SK-N-SH (cell line): Measurements from ENCODE around the gene CYS1. TPM values are rescaled to one million over a fixed set of nuclear protein-coding genes. Genes with fewer than 3 reads are reported as not detected.
A peak's percentile ranks its signal among the peaks of the same experiment; 100 is the strongest.

Experiments
- CTCF ChIA-PET: fragments of 300-600, 350-600 bp; formaldehyde crosslinking; extraction: SDS; loops from one replicate; lab custom pipeline; 2021; lab: Yijun Ruan, JAX
- POLR2A ChIA-PET: fragments of 350-600 bp; sonication (Branson Sonifier 250); formaldehyde crosslinking; extraction: SDS; loops from one replicate; lab custom pipeline; 2020; ENCODE audit warnings: antibody characterized with exemption, inconsistent platforms; lab: Yijun Ruan, JAX
- DNase-seq: peaks from one replicate; pipeline ENCODE4 v3.0.0; 2012
- H2AFZ ChIP-seq: fragments of 200-600 bp; sonication (generic); 2 replicates; pipeline ENCODE4 v1.8.1; 2016; ENCODE audit warnings: antibody characterized with exemption, mild to moderate bottlenecking, low read depth
- H3F3A ChIP-seq: fragments of 200-600 bp; sonication (generic); replicated peaks from 2 replicates; pipeline ENCODE3; 2016; ENCODE audit warnings: antibody characterized with exemption, mild to moderate bottlenecking; ENCODE audit not compliant: insufficient read depth
- H3K27ac ChIP-seq, 2 experiments: fragments of 200-500 bp in 1 of 2; fragments of 200-600 bp in 1 of 2; sonication (Bioruptor generic) in 1 of 2; sonication (generic), shearing (Covaris generic) in 1 of 2; 2 replicates each; pipeline versions ENCODE4 v1.5.1 to v1.6.1; 2014 to 2016; ENCODE audit warnings: low read depth in 2 of 2, inconsistent platforms in 1 of 2, low read length in 1 of 2, mild to moderate bottlenecking in 1 of 2, mixed read lengths in 1 of 2
- H3K27me3 ChIP-seq: fragments of 200-600 bp; sonication (generic), shearing (Covaris generic); 2 replicates; pipeline ENCODE4 v1.6.1; 2016; ENCODE audit warnings: mixed run types; ENCODE audit not compliant: insufficient read depth
- H3K36me3 ChIP-seq, 2 experiments: fragments of 200-500 bp in 1 of 2; fragments of 200-600 bp in 1 of 2; sonication (Bioruptor generic) in 1 of 2; sonication (generic) in 1 of 2; replicated peaks in 1 of 2; 2 replicates each; pipeline versions ENCODE3 to v1.5.1; 2014 to 2016; ENCODE audit warnings: low read length in 1 of 2, mild to moderate bottlenecking in 1 of 2; ENCODE audit not compliant: insufficient read depth in 2 of 2, control insufficient read depth in 1 of 2
- H3K4me1 ChIP-seq, 2 experiments: fragments of 200-500 bp in 1 of 2; fragments of 200-600 bp in 1 of 2; sonication (Bioruptor generic) in 1 of 2; sonication (generic), shearing (Covaris generic) in 1 of 2; 2 replicates each; pipeline versions ENCODE4 v1.5.1 to v1.6.1; 2014 to 2016; ENCODE audit warnings: low read depth in 1 of 2, low read length in 1 of 2, mixed run types in 1 of 2; ENCODE audit not compliant: insufficient read depth in 2 of 2, control insufficient read depth in 1 of 2
- H3K4me2 ChIP-seq: fragments of 200-600 bp; sonication (generic), shearing (Covaris generic); 2 replicates; pipeline ENCODE4 v1.6.1; 2017; ENCODE audit warnings: mixed run types
- H3K4me3 ChIP-seq, 2 experiments: fragments of 200-500 bp in 1 of 2; fragments of 200-600 bp in 1 of 2; sonication (Bioruptor generic) in 1 of 2; sonication (generic), shearing (Covaris generic) in 1 of 2; 2 replicates each; pipeline versions ENCODE4 v1.5.1 to v1.8.1; 2014 to 2016; ENCODE audit warnings: low read depth in 2 of 2, inconsistent platforms in 1 of 2, low read length in 1 of 2, mild to moderate bottlenecking in 1 of 2, mixed read lengths in 1 of 2, moderate library complexity in 1 of 2
- H3K79me2 ChIP-seq: fragments of 200-600 bp; sonication (generic); 2 replicates; pipeline ENCODE4 v1.8.1; 2017; ENCODE audit warnings: mild to moderate bottlenecking; ENCODE audit not compliant: insufficient read depth
- H3K9ac ChIP-seq: fragments of 200-600 bp; sonication (generic); 2 replicates; pipeline ENCODE4 v1.6.1; 2017; ENCODE audit warnings: mixed run types
- H3K9me2 ChIP-seq: fragments of 200-600 bp; sonication (generic); 2 replicates; pipeline ENCODE4 v1.6.1; 2017; ENCODE audit warnings: mixed run types
- H3K9me3 ChIP-seq: fragments of 200-600 bp; sonication (generic); 2 replicates; pipeline ENCODE4 v1.6.1; 2017; ENCODE audit warnings: mixed run types, mild to moderate bottlenecking, moderate library complexity
- H4K20me1 ChIP-seq: fragments of 200-600 bp; sonication (generic); 2 replicates; pipeline ENCODE4 v1.6.1; 2017; ENCODE audit warnings: mild to moderate bottlenecking, mixed run types; ENCODE audit not compliant: insufficient read depth
- EZH2phosphoT487 ChIP-seq: fragments of 200-600 bp; sonication (generic); IDR thresholded peaks from 2 replicates; pipeline ENCODE4 v1.6.1; 2017; ENCODE audit warnings: low read depth, mixed run types, mild to moderate bottlenecking, antibody characterized with exemption, moderate library complexity, borderline replicate concordance
- FOSL2 ChIP-seq: IDR thresholded peaks from 2 replicates; pipeline ENCODE4 v1.4.0; 2012; ENCODE audit warnings: low read depth, mild to moderate bottlenecking, moderate library complexity, borderline replicate concordance
- FOXJ3 ChIP-seq: sonication (generic); formaldehyde crosslinking; IDR thresholded peaks from 2 replicates; pipeline ENCODE4 v1.5.1; 2020; ENCODE audit warnings: mild to moderate bottlenecking, missing genetic modification reagents
- MAX ChIP-seq: IDR thresholded peaks from 2 replicates; pipeline ENCODE4 v1.4.0; 2012; ENCODE audit warnings: low read depth
- MEF2A ChIP-seq: IDR thresholded peaks from 2 replicates; pipeline ENCODE4 v1.4.0; 2012; ENCODE audit warnings: low read depth, borderline replicate concordance
- MXI1 ChIP-seq: IDR thresholded peaks from 2 replicates; pipeline ENCODE4 v1.6.1; 2012; ENCODE audit warnings: mild to moderate bottlenecking, low read depth, low read length, improper control_type of control experiment
- NRF1 ChIP-seq: IDR thresholded peaks from 2 replicates; pipeline ENCODE4 v1.6.1; 2012; ENCODE audit warnings: low read depth, mild to moderate bottlenecking, low read length
- RCOR1 ChIP-seq: fragments of 150-350 bp; IDR thresholded peaks from 2 replicates; pipeline ENCODE4 v1.6.1; 2017; ENCODE audit warnings: antibody characterized with exemption, low read length
- RXRA ChIP-seq: IDR thresholded peaks from 2 replicates; pipeline ENCODE4 v1.4.0; 2012; ENCODE audit warnings: low read depth, mild to moderate bottlenecking, borderline replicate concordance
- WGBS: methylation state at CpG from one replicate; pipeline ENCODE4 v1.1.6; 2017; ENCODE audit warnings: low lambda C conversion rate; 5-methylcytosine and 5-hydroxymethylcytosine counted together
- polyA plus RNA-seq, 3 experiments: library from polyadenylated mRNA; depleted of rRNA; stranded (reverse); fragments of >200 nt; gene quantifications; 2 replicates each; pipeline ENCODE4 v1.2.3, GENCODE V29; 2012
- TF ChIP-seq, protein P1 (sequence below): IDR thresholded peaks from 2 replicates; pipeline ENCODE4 v1.4.0; 2012; ENCODE audit warnings: low read depth, borderline replicate concordance
- TF ChIP-seq, protein P2 (sequence below): IDR thresholded peaks from 2 replicates; pipeline ENCODE4; 2012

CYS1 gene
- polyA plus RNA-seq, 1 of the 3 experiments (the other 2 are of a cell fraction): 1.2 TPM

DNA sequence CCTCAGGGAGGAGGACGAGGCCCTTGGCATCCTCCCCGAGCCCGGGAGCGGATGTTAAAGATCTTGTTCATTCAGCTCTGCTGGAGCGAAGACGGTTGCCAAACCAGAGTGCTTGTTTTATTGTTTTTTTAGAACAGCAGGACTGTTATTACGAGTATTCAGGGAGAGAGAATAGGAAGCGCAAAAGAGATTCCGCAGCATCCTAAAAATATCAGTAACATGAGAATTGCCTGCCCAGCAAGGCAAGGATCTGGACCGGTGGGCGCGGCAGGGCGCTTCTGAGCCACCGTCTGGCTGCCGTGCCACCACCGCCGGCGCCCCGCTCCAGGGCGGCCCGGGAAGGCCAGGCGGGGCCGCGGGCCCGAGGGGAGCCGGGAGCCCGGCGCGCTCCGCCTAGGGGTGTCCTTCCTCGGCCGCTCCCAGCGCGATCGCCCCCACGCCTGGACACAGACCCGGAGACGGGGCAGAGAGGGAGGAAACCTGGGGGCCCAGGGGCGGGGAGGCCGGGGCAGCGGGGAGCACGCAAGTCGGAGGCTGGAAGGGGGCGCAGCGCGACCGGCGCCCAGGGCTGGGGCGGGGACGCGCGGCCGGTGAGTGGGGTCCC, 843 bp downstream of the CYS1 start (continued):
- TF ChIP-seq, protein P1, sequence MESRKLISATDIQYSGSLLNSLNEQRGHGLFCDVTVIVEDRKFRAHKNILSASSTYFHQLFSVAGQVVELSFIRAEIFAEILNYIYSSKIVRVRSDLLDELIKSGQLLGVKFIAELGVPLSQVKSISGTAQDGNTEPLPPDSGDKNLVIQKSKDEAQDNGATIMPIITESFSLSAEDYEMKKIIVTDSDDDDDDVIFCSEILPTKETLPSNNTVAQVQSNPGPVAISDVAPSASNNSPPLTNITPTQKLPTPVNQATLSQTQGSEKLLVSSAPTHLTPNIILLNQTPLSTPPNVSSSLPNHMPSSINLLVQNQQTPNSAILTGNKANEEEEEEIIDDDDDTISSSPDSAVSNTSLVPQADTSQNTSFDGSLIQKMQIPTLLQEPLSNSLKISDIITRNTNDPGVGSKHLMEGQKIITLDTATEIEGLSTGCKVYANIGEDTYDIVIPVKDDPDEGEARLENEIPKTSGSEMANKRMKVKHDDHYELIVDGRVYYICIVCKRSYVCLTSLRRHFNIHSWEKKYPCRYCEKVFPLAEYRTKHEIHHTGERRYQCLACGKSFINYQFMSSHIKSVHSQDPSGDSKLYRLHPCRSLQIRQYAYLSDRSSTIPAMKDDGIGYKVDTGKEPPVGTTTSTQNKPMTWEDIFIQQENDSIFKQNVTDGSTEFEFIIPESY: no peak
- no peak for TF ChIP-seq MEF2A

- peak overlapping the region; percentile 63 for H3K4me2 ChIP-seq
- H2AFZ ChIP-seq: peak overlapping the region; percentile 53; the same call in 1 of the 2 replicates
- H3K36me3 ChIP-seq: no peaks in the 10 kb centered on the region
- H3K27ac ChIP-seq: peak overlapping the region in 1 of 2 experiments; percentile 44; a peak in 1 of 4 replicates
- DNase-seq: no peak
- no peaks in the 10 kb centered on the region for H3K79me2 ChIP-seq
- H3F3A ChIP-seq: peaks cover 10% of the 10 kb centered on the region
- H3K9ac ChIP-seq: peak overlapping the region; percentile 34; the same call in 1 of the 2 replicates
- H4K20me1 ChIP-seq: no peaks in the 10 kb centered on the region
- TF ChIP-seq RXRA (no peak), EZH2phosphoT487 (no peak), RCOR1 (no peak), NRF1 (no peak), FOSL2 (no peak), MAX (no peak), MXI1 (no peak), FOXJ3 (CRISPR knock-in tag) (no peak)
- TF ChIP-seq, protein P2, sequence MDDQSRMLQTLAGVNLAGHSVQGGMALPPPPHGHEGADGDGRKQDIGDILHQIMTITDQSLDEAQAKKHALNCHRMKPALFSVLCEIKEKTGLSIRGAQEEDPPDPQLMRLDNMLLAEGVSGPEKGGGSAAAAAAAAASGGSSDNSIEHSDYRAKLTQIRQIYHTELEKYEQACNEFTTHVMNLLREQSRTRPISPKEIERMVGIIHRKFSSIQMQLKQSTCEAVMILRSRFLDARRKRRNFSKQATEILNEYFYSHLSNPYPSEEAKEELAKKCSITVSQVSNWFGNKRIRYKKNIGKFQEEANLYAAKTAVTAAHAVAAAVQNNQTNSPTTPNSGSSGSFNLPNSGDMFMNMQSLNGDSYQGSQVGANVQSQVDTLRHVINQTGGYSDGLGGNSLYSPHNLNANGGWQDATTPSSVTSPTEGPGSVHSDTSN: no peak
- TF ChIP-seq, protein P1: no peak
- H3K9me2 ChIP-seq: no peaks in the 10 kb centered on the region
- H3K4me1 ChIP-seq: no peaks in the 10 kb centered on the region; a peak in 1 of 4 replicates
- H3K4me3 ChIP-seq: peak overlapping the region; percentile 45 to 57; a peak in 3 of 4 replicates
- peaks cover 55% of the 10 kb centered on the region for H3K27me3 ChIP-seq
- ChIA-PET CTCF (interaction anchor here (1.0 to 36.2 kb wide), 8 partner anchors 2 to 358 kb away, joined by 3 to 946 read pairs (median 8); partner anchors contain the start of gene CYS1), POLR2A (interaction anchor here (0.7 kb wide), 1 partner anchor 17 kb away, joined by 3 read pairs; no protein-coding TSS in a partner anchor)
- no peaks in the 10 kb centered on the region for H3K9me3 ChIP-seq
- 58% methylated on average over 12 of the region's 12 CpGs for WGBS
These were observed 1.4 kb downstream of the CYS1 start for GRCh38 chr2:10078704-10079265.
